ENCODE results near the gene CD1C.
"Not testable (repeated sequence)": the region's sequence is repeated elsewhere in the genome, so short reads cannot be mapped to it uniquely, and the experiment has no call there.

Gene CD1C

DNA sequence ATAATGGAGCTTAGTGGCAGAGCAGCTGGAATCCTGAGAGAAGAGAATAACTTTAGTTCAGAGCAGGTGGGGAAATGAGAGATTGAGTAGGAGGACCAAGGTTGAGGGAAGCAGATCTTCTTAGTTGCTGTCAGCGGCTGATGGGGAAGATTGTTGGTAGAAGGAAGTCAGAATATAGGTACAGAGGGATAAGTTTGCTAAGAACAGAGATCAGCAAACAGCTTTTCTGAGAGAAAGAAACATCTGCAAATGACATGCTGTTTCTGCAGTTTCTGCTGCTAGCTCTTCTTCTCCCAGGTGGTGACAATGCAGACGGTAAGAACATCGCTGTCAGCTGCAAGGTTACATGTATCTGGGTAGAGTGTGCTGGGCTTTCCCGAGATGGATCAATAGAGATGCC is at the start of gene CD1C:
TSS of gene CD1C (plus strand) at position 113 of the 400 bp plus-strand sequence. CDS start at position 255, 142 bp downstream.
- no peak for DNase-seq

DNA sequence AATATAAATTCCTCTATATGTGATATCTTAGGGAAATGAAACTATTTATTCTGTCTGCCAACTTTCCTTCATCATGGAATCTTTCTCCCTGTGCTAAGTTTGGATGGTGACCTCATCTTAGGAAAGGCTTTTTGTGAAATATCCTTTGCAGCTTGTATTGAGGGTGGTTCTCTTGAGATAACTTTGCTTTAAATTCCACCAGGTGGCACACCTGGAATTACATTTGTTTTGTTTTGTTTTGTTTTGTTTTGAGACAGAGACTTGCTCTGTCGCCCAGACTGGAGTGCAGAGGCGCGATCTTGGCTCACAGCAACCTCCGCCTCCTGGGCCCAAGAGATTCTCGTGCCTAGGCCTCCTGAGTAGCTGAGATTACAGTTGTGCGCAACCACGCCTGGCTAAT is 43.1 kb upstream of the CD1C start:
- no peak for DNase-seq

DNA sequence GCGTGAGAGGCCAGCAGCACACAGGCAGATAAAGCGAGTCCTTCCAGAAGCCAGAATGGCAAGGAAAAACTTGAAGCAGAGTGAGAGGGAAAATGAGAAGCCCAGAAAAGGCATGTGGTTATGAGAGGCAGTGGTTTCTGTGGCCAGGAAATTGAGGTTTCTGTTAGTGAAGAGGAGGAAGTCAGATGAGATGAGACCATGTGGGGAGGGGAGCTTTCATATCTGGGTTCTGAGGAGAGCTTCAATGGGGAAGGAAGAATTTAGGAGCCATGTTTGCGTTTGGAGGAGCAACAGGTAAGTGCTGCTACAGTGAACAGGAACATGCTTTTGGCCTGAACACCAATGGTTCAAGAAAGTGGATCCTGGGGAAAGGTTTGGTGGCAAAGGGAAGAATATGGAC is 41.6 kb upstream of the CD1C start:
- no peak for DNase-seq

DNA sequence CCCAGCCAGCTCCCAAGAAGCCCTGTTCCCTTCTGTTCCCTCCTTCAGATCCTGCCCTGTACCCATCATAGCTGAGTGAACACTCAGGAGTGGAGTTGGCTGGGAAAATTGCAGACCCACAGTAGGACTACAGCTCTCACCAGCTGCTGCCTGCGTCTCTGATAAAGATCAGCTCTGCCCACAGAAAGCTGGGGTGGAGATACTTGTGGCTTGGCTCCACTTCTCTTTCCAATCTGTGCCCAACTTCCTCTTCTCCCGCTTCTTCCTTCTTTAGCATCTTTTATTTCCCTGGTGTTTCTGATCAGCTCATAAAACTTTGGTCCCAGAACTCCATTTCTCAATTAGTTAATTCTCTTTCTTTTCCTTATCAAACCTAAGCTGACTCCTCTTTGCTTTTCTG is 41.0 kb upstream of the CD1C start:
- no peak for DNase-seq

DNA sequence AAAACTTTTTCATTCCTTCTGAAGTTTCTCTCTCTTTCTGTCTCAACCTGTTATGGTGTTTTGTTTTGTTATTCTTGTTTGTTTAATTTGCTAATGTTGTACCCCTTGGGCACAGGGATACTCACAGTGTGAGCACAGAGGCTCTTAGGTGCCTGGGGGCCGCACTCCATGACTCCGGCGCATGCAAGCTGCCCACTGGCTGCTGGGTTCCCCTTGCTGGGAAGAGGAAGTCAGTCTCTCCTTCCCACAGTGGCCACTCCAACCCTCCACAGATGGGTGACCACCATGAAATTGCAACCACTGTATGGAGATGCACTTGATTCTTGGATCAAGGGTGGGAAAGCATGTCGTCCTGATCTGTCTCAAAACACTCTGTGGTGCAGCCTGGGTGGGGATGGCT is 40.1 kb upstream of the CD1C start:
- no peak for DNase-seq

DNA sequence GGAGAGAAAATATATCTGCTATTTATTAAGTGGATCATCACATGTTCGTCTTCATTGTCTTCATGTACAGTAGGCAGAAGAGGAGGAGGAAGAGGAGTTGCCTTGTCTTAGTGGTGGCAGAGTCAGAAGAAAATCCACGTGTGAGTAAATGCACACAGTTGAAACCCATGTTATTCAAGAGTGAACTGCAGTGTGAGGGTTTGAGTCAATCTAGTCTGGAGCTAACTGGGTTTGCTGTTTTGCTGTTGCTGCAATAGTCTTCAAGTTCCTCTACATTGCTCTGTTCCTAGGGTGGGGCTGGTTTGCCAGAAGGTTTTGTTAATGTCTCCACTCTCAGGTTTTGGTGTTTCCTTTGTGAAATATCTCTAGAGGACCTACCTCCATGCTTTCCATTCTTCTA is 38.6 kb upstream of the CD1C start:
- no peak for DNase-seq

DNA sequence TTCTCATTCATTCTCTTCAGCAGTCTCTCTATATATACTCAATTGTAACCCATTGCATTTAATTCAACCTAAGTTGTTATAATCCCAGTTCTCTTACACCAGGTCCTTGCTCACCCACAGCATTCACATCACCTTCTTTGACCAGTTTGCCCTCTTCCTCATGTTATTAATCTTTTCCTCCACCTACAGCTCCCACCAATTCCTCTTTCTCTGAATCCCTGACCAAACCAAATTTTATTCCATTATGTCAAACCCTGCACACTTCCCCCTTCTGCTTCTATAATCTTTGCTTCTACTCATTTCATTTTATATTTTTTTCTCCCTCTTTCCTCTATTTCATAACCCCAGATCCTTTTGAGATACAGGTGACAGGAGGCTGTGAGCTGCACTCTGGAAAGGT is 34.1 kb upstream of the CD1C start:
- DNase-seq = no peak

DNA sequence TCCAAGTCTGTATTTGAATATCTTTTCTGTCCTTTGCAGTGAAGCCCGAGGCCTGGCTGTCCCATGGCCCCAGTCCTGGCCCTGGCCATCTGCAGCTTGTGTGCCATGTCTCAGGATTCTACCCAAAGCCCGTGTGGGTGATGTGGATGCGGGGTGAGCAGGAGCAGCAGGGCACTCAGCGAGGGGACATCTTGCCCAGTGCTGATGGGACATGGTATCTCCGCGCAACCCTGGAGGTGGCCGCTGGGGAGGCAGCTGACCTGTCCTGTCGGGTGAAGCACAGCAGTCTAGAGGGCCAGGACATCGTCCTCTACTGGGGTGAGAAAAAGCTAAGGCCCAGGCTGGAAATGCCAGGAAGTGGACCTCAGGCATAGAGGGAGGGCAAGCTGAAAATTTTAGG is 33.0 kb upstream of the CD1C start:
- DNase-seq = not testable (repeated sequence)

DNA sequence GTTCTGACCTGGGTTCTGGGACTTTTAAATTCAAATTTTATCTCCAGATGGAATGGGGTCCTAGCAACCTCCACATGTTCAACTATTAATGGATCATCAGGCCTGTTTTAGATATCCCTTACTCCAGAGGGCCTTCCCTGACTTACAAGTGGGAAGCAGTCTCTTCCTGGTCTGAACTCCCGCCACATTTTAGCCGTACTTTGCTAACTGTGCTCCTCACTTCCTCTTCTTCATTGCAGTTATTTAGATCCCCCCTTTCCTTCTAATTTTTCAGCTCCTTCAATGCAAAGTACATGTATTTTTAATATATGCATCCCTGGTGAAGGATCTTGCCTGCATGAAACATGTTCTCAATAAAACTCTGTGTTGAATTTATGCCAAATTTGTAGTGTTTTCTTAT is 31.8 kb upstream of the CD1C start:
- no peak for DNase-seq

DNA sequence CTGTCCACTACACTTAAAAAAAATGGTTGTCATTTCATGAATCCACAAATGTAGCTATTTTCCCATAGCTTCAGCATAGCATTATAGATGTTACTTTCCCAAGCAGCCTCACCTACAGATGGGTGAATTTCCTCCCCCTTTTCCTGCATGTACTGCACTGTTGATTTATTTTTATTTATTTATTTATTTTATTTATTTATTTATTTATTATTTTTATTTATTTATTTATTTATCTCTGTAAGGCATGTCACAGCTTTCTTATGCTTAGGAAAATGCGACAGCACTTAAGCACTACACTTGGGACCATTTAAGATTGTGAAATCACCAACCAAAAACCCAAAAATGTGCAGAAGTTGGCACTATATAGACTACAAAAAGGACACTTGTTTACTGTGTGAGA is 30.6 kb upstream of the CD1C start:
- no peak for DNase-seq

DNA sequence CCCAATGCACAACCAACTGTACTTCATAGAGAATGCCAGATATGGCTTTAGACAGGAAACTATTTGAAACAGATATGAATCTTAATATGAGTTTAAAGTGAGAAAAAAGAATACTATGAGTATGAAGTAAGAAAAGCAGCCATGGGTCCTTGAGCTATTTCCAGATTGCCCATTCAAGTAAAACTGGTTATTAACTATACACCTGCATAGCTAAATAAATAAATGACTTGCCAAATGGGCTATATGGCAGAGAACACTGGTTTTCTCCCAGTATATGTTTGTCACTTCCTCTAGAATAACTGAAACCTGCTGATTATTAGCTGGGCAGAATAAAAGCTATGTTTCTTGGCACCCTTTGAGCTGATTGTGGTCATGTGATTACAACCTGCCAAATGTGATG is 17.0 kb upstream of the CD1C start:
- no peak for DNase-seq

DNA sequence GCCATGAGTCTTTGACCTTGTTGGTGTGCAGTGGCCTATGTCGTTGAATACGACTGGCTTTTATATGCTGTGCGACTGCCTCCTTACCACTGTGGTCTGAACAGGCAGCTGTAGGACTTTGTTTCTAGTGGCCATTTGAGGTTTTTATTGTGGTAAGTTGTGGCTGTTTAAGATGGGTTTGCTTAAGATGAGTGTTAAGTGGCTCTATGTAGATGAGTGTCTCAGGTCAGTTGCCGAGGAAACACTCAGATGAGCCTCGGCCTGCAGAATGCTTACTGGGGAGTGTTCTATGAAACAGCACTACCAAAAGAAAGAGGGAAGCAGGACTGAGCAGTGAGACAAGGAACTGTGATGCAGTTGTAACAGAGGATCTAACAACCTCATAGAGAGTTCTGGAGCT is 14.9 kb upstream of the CD1C start:
- no peak for DNase-seq

DNA sequence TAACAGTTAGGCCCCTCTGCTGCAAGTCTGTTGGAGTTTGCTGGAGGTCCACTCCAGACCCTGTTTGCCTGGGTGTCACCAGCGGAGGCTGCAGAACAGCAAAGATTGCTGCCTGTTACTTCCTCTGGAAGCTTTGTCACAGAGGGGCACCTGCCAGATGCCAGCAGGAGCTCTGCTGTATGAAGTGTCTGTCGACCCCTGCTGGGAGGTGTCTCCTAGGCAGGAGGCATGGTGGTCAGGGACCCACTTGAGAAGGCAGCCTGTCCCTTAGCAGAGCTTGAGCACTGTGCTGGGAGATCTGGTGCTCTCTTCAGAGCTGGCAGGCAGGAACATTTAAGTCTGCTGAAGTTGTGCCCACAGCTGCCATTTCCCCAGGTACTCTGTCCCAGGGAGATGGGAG is 7.3 kb upstream of the CD1C start:
- DNase-seq = not testable (repeated sequence)

DNA sequence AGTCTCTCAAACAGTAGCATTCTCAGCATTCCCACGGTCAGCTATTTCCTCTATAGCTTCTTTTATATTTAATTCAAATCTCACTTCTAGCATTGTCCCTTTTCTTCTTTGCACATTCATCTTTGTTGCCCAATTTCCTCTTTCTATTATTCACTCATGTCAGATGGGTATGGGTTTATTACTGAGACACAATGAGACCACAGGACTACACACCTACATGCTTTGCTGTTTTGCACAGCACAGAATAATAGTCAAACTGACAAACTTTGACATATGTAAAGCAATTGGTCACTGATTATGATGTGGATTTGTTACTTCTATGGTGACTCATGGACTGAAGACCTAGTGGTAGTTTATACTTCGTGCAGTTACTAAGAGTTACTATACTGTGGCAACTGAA is 5.8 kb upstream of the CD1C start:
- no peak for DNase-seq

DNA sequence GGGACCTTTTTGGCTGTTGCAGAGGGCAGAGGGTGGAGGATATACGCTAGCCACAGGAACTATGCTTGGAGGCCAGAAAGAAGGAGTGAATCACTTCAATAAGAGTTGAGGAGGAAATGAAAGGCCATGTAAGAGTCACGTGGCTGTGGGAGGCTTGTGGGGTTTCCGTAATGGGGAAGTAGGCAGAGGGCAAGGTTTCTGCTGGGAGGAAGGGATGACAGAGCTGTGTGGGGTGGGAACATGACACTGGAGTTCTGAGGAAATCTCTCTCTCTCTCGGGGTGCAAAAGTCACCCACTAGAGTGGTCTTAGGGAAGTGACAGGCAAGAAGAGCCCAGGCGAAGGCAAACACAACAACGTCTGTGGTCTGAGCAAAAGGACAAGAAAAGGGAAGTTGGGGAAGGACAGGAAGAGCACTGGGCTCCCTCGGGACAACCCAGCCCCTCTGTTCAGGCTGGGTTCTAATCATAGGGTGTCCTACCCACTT is 3.9 kb upstream of the CD1C start:
- DNase-seq = no peak

DNA sequence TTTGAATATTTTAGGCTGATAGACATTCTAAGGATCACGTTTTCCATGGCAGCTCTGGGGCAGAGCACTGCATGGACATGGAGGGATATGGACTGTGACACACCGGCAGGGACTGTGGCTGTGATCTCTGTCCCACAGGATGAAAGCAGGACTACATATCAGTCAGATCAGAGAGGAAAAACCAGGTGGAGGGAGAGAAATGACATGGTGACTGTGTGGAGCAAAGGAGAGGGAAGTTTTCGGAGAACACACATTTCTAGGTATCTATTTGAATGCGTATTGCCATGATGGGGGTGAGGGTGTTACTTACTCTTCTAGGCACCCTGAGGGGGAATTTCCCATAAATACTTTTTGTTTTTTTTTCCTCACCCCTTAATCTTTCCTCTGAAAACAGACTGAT is 3.2 kb upstream of the CD1C start:
- no peak for DNase-seq

DNA sequence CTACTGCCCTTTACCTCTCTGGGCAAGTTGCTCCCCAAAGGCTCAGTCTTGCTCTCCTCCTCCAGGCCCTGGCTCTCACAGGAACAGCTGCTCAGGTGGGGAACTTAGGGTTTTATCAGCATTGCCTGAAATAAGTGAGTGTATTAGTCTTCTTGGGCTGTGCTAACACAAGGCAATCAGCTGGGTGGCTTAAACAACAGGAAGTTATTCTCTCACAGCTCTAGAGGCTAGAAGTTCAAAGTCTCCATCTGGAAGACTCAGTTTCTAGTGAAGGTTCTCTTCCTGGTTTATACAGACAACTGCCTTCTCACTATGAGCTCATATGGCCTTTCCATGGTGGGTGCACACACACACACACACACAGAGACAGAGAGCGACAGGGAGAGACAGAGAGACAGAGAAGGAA is 2.8 kb upstream of the CD1C start:
- no peak for DNase-seq

DNA sequence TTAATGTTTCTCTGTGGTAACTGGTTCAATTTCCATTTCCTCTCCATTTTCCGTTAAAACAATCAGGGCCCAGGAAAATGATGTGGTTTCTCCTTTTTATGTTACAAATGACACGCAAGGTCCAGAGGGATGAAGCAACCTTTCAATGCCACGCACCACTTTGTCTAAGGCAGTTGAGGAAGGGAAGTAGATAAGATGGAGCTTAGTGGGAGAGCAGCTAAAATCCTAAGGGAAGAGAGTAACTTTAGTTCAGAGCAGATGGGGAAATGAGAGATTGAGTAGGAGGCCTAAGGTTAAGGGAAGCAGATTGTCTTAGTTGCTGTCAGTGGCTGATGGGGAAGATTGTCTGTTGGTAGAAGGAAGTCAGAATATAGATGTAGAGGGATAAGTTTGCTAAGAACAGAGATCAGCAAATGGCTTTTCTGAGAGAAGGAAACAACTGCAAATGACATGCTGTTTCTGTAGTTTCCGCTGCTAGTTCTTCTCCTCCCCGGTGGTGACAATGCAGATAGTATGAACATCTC is 660 bp downstream of the CD1C start:
- DNase-seq = no peak

DNA sequence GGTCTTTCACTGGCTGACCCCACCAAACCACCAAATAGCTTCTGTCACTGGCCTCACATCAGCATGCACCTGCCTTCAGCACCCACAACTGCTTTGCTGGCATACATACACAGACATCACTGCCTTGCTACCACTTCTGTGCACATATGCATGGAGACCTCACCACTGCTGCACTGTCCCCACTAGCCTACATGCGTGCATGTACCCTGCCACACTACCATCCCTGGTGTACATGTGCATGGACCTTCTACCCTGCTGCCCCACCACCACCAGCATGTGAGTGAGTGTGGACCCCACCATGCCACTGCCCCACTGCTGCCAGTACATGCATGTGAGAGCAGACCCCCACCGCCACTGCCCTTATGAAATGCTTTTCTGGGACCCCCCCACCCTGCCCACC is 6.1 kb downstream of the CD1C start:
- DNase-seq = no peak

DNA sequence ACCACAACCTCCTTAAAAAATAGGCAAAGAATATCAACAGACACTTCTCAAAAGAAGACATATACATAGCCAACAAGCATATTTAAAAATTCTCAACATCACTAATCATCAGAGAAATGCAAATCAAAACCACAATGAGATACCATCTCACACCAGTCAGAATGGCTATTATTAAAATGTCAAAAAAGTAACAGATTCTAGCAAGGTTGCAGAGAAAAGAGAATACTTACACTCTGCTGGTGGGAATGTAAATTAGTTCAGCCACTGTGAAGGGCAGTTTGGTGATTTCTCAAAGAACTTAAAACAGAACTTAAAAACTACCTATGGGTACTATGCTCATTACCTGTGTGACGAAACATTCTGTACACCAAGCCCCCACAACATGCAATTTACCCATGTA is 20.9 kb downstream of the CD1C start:
- no peak for DNase-seq

DNA sequence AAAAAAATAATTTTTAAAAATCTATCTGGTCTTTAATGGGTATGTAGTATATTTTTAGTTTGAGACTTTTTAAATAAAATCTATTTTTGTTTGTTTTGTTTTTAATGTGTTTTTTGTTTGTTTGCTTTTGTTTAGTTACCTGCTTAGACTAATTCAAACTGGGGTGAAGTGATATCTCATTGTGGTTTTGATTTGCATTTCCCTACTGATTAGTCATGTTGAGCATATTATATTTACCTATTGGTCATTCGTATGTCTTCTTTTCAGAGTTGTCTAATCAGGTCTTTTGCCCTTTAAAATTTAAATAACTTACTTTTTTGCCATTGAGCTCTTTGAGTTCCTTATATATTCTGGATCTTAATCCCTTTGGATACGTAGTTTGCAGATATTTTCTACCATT is 21.3 kb downstream of the CD1C start:
- DNase-seq = no peak

DNA sequence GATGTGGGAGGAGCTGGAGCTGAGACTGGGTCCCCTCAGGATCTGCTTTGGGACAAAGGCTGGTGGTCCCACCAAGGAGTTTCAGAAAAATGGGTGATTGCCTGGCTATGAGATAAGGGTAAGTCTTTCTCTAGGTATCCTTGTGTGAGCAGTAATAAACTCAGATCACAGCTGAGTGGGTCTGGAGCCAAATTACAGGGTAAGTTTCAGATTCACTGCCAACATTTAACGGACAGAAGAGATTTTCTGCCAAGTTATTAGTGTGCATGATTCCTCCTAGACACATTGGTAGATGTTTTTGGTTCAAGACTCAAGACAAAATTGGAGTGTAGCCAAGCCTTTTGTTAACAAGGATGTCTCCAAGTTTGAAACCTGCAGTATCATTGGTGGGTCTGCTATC is 34.1 kb downstream of the CD1C start:
- no peak for DNase-seq

DNA sequence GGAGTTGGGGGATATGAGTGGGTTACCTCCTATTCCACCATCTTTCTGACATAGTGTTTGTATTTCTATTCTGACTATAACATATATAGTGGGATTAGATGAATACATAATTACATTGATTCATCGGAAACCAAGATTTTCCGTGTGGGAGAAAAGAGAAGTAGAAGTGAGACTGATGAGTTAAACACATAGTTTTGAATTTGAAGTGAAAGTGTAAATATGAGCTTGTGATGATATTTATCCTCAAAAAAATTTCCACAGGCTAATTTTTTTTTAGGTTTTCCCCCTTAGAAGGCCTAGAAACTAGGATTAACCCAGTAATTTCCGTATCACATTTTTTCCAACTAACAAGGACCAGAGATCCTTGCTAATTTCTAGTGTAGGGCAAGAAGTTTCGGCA is 34.7 kb downstream of the CD1C start:
- DNase-seq = no peak

DNA sequence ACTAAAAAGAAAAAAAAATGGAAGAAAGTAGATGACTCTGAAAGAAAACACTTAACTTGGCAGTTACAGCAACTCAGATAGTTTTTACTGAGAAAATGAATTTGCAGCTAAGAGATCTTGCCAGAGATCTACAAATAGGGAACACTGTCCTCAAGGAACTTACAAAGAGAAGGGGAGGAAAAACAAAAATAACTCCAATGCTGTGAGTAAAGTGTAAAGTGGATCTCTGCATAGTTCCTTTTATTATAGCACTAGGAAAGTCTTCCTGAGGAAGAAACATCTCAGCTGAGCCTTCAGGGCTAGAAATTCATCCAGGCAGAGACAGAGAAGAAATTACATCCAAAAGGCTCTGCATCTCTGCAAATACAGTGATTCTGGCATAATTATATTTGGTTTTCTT is 37.8 kb downstream of the CD1C start:
- no peak for DNase-seq

DNA sequence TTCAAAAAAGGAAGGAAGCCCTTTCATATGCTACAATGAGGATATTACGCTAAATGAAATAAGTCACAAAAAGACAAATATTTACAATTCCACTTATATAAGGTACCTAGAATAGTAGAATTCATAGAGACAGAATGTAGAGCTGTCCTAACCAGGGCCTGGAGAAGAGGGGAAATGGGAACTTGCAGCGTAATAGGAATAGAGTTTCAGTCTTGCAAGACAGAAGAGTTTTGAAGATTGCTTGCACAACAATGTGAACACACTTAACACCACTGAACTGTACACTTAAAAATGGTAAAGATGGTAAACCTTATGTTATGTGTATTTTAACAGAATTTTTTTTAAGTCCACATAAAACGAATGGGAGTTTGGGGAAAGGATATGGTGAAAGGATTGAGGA is 38.7 kb downstream of the CD1C start:
- DNase-seq = no peak

DNA sequence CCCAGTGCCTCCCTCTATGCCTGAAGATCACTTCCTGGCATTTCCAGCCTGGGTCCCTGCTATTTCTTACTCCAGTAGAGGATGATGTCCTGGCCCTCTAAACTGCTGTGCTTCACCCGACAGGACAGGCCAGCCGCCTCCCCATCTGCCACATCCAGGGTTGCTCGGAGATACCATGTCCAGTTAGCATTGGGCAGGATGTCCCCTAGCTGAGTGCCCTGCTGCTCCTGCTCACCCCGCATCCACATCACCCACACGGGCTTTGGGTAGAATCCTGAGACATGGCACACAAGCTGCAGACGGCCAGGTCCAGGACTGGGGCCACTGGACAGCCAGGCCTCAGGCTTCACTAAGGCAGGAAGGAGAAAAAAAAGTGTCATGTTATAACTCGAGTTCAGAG is 39.6 kb downstream of the CD1C start:
- DNase-seq = no peak

Measured in NCI-H345 (cell line).